Fibroblast of villous mesenchyme (primary cell): Measurements from ENCODE around the gene ZCCHC24. TPM values are rescaled to one million over a fixed set of nuclear protein-coding genes. Genes with fewer than 3 reads are reported as not detected.

Source experiments
- DNase-seq: peaks from one replicate; pipeline ENCODE4 v3.0.0-alpha.2; 2010; ENCODE audit warnings: low read depth
- H3K4me3 ChIP-seq: 2 replicates; pipeline ENCODE4 v1.5.1; 2011; ENCODE audit warnings: low read depth, mild to moderate bottlenecking, low read length
- total RNA-seq: library from RNA; depleted of rRNA; stranded (reverse); fragments of >200 nt; gene quantifications from 2 replicates; pipeline ENCODE4 v1.2.3, GENCODE V29; 2012
- TF ChIP-seq, protein P1 (sequence below): IDR thresholded peaks from 2 replicates; pipeline ENCODE4 v1.5.1; 2012; ENCODE audit warnings: low read depth, mild to moderate bottlenecking, low read length; ENCODE audit not compliant: insufficient read depth

Gene ZCCHC24
- total RNA-seq, 1 donor, result 36.7 TPM

DNA sequence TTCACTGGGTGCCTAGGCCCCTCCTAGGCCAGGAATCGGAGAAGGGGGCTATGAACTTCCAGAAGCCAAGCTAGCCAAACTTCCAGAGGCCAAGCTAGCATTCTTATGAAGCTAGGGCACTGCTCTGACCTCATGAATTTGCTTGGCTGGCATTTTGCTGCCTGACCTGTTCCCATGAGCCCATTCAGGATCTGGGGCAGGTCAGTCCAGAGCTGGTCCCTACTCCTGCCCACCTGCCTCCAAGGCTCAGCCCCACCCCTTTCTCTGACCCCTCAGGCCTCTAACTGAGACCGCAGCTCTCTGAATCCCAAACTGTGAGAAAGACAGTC, 99.4 kb downstream of the ZCCHC24 start:
- DNase-seq, result no peak
- no peak overlapping the region for H3K4me3 ChIP-seq
- TF ChIP-seq, protein P1, sequence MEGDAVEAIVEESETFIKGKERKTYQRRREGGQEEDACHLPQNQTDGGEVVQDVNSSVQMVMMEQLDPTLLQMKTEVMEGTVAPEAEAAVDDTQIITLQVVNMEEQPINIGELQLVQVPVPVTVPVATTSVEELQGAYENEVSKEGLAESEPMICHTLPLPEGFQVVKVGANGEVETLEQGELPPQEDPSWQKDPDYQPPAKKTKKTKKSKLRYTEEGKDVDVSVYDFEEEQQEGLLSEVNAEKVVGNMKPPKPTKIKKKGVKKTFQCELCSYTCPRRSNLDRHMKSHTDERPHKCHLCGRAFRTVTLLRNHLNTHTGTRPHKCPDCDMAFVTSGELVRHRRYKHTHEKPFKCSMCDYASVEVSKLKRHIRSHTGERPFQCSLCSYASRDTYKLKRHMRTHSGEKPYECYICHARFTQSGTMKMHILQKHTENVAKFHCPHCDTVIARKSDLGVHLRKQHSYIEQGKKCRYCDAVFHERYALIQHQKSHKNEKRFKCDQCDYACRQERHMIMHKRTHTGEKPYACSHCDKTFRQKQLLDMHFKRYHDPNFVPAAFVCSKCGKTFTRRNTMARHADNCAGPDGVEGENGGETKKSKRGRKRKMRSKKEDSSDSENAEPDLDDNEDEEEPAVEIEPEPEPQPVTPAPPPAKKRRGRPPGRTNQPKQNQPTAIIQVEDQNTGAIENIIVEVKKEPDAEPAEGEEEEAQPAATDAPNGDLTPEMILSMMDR, result no peak

DNA sequence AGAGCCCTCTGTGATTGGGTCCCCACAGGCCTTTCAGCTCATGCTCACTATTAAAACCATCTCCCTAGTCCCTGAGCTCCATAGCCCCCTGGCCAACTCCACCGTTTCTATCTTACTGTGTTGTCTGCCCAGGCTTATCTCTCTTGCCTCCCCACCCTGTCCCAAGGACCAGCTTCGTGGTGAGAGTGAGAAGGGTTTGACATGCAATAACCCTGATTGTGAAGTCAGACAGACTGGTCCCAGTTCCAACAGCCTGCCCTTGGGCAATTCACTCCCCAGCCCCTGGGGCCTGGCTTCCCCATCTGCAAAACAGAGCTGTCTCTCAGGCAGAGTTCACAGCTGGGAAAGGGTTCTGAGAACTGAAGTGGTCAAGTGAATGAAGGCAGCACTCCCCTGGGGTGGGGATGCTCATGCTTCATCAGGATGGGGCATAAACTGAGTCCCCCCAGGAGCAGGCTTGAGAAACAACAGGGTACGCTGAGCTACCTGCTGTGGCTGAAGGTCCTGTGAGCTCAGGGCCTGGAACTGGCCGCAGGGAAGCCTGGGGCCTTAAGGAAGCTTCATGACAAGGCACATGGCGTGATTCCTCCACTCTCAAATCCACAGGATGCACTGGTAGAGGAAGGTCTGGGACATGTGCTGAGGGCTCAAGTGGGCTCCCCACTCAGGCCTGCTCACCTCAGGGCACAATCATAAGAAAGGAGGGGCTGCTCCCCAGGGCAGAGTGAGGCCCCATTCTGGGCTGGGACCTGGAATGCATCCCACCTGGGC, 100.0 kb downstream of the ZCCHC24 start:
- TF ChIP-seq, protein P1, result no peak
- H3K4me3 ChIP-seq, result no peak overlapping the region
- DNase-seq, result no peak

DNA sequence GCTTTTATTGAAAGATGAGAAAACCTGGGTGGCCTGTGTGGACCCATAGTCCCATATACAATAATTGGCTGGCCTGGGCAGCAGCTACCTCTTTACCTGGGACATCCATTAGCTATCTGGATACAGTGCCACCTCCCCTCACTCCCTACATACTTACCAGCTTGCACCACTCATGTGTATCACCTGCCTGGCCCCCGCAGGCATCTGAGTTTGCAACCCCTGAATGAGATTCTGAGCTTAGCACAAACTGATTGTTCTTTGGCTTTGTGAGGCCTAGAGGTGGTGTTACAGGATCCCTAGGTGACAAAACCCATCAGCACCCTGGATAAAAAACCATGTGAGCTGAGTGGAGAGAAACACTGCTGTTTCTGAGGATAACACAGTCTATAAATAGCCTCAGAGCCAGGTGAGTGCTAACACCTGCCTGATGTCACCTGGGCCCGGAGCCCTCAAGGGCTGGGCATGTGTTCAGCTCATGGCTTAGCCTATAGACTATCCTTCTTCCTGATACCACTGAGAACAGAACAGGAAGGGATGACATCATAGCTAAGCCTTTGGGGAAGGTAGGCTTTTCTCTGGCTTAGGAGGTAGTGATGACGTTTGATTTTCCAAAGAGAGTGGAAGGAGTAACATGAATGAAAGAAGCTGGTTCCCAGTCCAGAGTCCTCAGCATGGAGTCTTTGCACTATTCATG, 100.8 kb downstream of the ZCCHC24 start:
- H3K4me3 ChIP-seq, result no peak overlapping the region
- DNase-seq, result no peak
- TF ChIP-seq, protein P1, result no peak

DNA sequence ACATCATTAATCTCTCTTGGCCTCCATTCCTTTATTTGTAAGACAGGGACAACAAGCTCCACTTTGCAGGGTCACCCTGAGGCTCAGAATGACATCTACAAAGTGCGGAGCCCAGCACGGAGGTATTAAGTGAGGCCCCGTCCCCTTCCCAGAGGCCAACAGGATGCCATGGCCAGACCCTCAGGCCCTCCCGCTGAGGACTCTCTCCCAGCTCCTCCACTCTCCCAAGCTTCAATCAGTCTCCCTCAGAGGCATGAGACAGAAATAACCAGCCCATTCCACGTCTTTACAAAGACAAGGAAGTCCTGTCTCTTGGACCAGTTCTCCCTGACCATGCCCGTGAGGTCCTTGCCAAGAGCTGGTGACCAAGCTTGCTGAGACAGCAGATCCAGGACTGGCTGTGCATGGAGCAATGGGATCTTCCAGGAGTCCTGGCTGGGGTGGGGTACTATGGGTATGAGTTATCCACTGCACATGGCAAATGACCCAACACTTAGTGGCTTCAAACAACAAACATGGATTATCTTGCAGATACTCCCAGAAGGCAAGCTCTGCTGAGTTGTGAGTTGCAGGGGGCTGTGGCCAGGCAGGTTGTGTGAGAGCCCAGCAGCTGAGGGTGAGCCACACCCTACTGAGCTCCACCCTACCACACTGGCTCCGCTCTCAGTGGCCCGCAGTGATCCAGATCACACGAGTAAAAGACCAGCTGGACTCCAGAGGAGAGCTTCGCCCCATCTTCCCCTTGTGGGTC, 102.4 kb downstream of the ZCCHC24 start:
- DNase-seq, result peak; percentile 21
- TF ChIP-seq, protein P1, result no peak
- H3K4me3 ChIP-seq, result no peak overlapping the region

DNA sequence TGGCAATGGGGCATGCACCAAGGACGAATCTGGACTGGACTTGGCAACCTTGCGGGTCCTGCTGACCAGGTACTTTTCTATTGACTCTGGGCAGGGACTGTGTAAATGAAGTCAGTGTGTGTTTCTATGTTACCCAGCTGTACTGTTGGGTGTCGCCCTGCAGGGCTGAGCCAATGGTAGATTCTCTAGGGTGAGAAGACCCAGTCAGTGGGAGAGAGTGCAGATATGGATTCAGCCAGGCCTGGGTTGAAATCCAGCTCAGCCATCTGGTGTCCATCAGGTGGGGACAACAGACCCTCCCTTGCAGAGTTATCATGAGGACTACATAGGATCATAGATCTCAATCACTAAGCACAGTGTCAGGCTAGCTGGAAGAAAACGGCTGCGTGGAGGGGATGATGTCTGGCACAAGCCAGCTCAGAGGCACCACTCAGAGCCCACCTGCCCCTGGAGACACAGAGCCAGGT, 103.1 kb downstream of the ZCCHC24 start:
- TF ChIP-seq, protein P1, result no peak
- DNase-seq, result no peak
- H3K4me3 ChIP-seq, result no peak overlapping the region

DNA sequence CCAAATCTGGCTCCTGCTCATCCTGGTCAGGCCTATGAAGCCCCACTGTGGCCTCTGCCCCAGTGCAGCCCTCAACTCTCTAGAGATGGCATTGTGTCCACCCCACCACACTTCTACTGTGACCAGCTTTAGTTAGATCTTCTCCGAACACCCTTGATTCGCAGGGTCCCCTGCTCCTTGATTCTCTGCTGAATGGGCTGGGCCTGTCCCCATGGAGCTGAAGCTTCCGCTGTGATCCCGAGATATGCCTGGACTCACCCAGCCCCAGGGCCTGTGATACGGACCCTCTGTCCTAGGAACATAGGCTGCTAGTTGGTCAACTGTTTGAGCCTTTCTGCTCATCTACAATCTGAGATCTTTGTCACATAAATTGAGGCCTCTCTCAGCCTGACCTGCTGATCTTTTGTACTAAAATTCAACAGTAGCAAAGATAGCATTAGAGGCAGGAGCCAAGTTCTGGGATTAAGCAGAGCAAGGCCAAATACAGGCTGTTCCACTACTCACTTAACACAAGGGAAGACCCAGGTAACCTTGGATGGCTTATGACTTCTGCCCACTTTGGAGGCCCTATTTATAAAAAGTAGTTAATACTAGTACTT, 104.7 kb downstream of the ZCCHC24 start:
- TF ChIP-seq, protein P1, result no peak
- DNase-seq, result no peak
- no peak overlapping the region for H3K4me3 ChIP-seq
